GM18498 (cell line): ENCODE results near the gene SCG5.
A peak's percentile ranks its signal among the peaks of the same experiment; 100 is the strongest.

Source experiments
- ATAC-seq: cut with Tn5 transposase; IDR thresholded peaks from one replicate; pipeline ENCODE4 v1.9.1; 2021; ENCODE audit warnings: mild to moderate bottlenecking, moderate library complexity; ENCODE audit not compliant: unreplicated experiment

The SCG5 gene

GRCh38 chr15:32718821-32719716 is 77.6 kb downstream of the SCG5 start:
- ATAC-seq = no peak

- no peak for ATAC-seq
Measured at GRCh38 chr15:32721596-32721995, 80.1 kb downstream of the SCG5 start.

- no peak for ATAC-seq
Measured at GRCh38 chr15:32722136-32722535, 80.6 kb downstream of the SCG5 start.

GRCh38 chr15:32723171-32723948 is 81.8 kb downstream of the SCG5 start:
- ATAC-seq = peak; percentile 93

- no peak for ATAC-seq
Measured at GRCh38 chr15:32729700-32730395, 88.3 kb downstream of the SCG5 start.

- ATAC-seq = no peak
Measured at GRCh38 chr15:32730677-32731654, 89.5 kb downstream of the SCG5 start.

GRCh38 chr15:32732574-32733157 is 91.2 kb downstream of the SCG5 start:
- no peak for ATAC-seq

- no peak for ATAC-seq
Measured at GRCh38 chr15:32733281-32733680, 91.8 kb downstream of the SCG5 start.

- ATAC-seq = no peak
Measured at GRCh38 chr15:32735989-32736700, 94.6 kb downstream of the SCG5 start.

GRCh38 chr15:32736701-32737061 is 95.2 kb downstream of the SCG5 start:
- ATAC-seq = no peak

- no peak for ATAC-seq
Measured at GRCh38 chr15:32737304-32737703, 95.8 kb downstream of the SCG5 start.

GRCh38 chr15:32738666-32739065 is 97.2 kb downstream of the SCG5 start:
- ATAC-seq = no peak

- no peak for ATAC-seq
Measured at GRCh38 chr15:32739522-32740063, 98.1 kb downstream of the SCG5 start.

- ATAC-seq = no peak
Measured at GRCh38 chr15:32743411-32744140, 102.1 kb downstream of the SCG5 start.

GRCh38 chr15:32746116-32746857 is 104.8 kb downstream of the SCG5 start:
- no peak for ATAC-seq
